ENCODE results near the gene AKR1B15.

- TF ChIP-seq CTCF (optimal IDR thresholded peaks at IDR 0.05 in 1 of 3, IDR thresholded peaks at IDR 0.05 in 1 of 3, conservative IDR thresholded peaks at IDR 0.05 in 1 of 3; ENCODE audit: extremely low read depth in 1 of 3, insufficient read depth in 2 of 3, low read length in 3 of 3) (no peak), EZH2 (IDR thresholded peaks at IDR 0.05; ENCODE audit: low read length) (no peak)
Measured at GRCh38 chr7:134599371-134599770, 50.5 kb downstream of the AKR1B15 start.

Measured in keratinocyte (primary cell).